IPS-11a (cell line): ENCODE results near the gene ELF5.

Experiments used
- H3K4me3 ChIP-seq: one replicate; pipeline ENCODE4 v1.5.1; 2013; ENCODE audit warnings: low read depth, low read length, control low read depth

Gene ELF5

GRCh38 chr11:34513682-34514449, at the start of gene ELF5:
TSS of gene ELF5 (minus strand) at chr11:34513794. CDS start at chr11:34505749, 8,045 bp downstream.
- no peak within 1 kb of the TSS for H3K4me3 ChIP-seq

- H3K4me3 ChIP-seq, result no peak overlapping the region
These were observed 49.4 kb upstream of the ELF5 start for GRCh38 chr11:34562976-34563375.

GRCh38 chr11:34560511-34560910, 46.9 kb upstream of the ELF5 start:
- H3K4me3 ChIP-seq, result no peak overlapping the region

GRCh38 chr11:34558673-34559072, 45.1 kb upstream of the ELF5 start:
- H3K4me3 ChIP-seq, result no peak overlapping the region

GRCh38 chr11:34558211-34558610, 44.6 kb upstream of the ELF5 start:
- H3K4me3 ChIP-seq, result no peak overlapping the region

- no peak overlapping the region for H3K4me3 ChIP-seq
These were observed 38.7 kb upstream of the ELF5 start for GRCh38 chr11:34552270-34552669.

- H3K4me3 ChIP-seq, result no peak overlapping the region
These were observed 35.7 kb upstream of the ELF5 start for GRCh38 chr11:34549271-34549670.

GRCh38 chr11:34548278-34548677, 34.7 kb upstream of the ELF5 start:
- no peak overlapping the region for H3K4me3 ChIP-seq

- no peak overlapping the region for H3K4me3 ChIP-seq
These were observed 33.1 kb upstream of the ELF5 start for GRCh38 chr11:34546511-34547209.

GRCh38 chr11:34542089-34542488, 28.5 kb upstream of the ELF5 start:
- H3K4me3 ChIP-seq, result no peak overlapping the region

- no peak overlapping the region for H3K4me3 ChIP-seq
These were observed 27.3 kb upstream of the ELF5 start for GRCh38 chr11:34540870-34541269.

- no peak overlapping the region for H3K4me3 ChIP-seq
These were observed 24.0 kb upstream of the ELF5 start for GRCh38 chr11:34537636-34538035.

GRCh38 chr11:34536056-34536455, 22.5 kb upstream of the ELF5 start:
- no peak overlapping the region for H3K4me3 ChIP-seq

- no peak overlapping the region for H3K4me3 ChIP-seq
These were observed 21.2 kb upstream of the ELF5 start for GRCh38 chr11:34534826-34535225.

- no peak overlapping the region for H3K4me3 ChIP-seq
These were observed 18.1 kb upstream of the ELF5 start for GRCh38 chr11:34531663-34532062.

- H3K4me3 ChIP-seq, result no peak overlapping the region
These were observed 17.1 kb upstream of the ELF5 start for GRCh38 chr11:34530545-34531234.

GRCh38 chr11:34529643-34530042, 16.0 kb upstream of the ELF5 start:
- no peak overlapping the region for H3K4me3 ChIP-seq

- no peak overlapping the region for H3K4me3 ChIP-seq
These were observed 14.5 kb upstream of the ELF5 start for GRCh38 chr11:34528072-34528471.

GRCh38 chr11:34525888-34526657, 12.5 kb upstream of the ELF5 start:
- H3K4me3 ChIP-seq, result no peak overlapping the region

GRCh38 chr11:34525098-34525497, 11.5 kb upstream of the ELF5 start:
- no peak overlapping the region for H3K4me3 ChIP-seq

GRCh38 chr11:34524696-34525095, 11.1 kb upstream of the ELF5 start:
- H3K4me3 ChIP-seq, result no peak overlapping the region
